HEK293 (cell line): ENCODE data around the gene FAM110A.
"Not testable (repeated sequence)": the region's sequence is repeated elsewhere in the genome, so short reads cannot be mapped to it uniquely, and the experiment has no call there.

Experiments used
- CTCF ChIA-PET: fragments of 350-600 bp; formaldehyde crosslinking; extraction: SDS; loops from one replicate; lab custom pipeline; 2021; ENCODE audit warnings: antibody characterized with exemption; lab: Yijun Ruan, JAX
- POLR2A ChIA-PET: fragments of 300-600 bp; formaldehyde crosslinking; extraction: SDS; loops from one replicate; lab custom pipeline; 2020; ENCODE audit warnings: antibody characterized with exemption, inconsistent platforms; lab: Yijun Ruan, JAX
- H3K27ac ChIP-seq: fragments of 200-500 bp; sonication (Bioruptor generic); 2 replicates; pipeline ENCODE4 v1.5.1; 2014; ENCODE audit warnings: low read depth, low read length, control low read depth, inconsistent platforms; ENCODE audit errors: extremely low read depth
- H3K36me3 ChIP-seq, 2 experiments: fragments of 200-500 bp in 1 of 2; sonication (Bioruptor generic) in 1 of 2; 1 replicate in 1 of 2; 2 replicates in 1 of 2; pipeline ENCODE4 v1.5.1; 2014 to 2017; ENCODE audit warnings: inconsistent platforms in 2 of 2, low read length in 2 of 2; ENCODE audit not compliant: control insufficient read depth in 2 of 2, insufficient read depth in 1 of 2
- H3K4me1 ChIP-seq: fragments of 200-500 bp; sonication (Bioruptor generic); 2 replicates; pipeline ENCODE4 v1.5.1; 2014; ENCODE audit warnings: mild to moderate bottlenecking, low read length, inconsistent platforms; ENCODE audit not compliant: control insufficient read depth, insufficient read depth
- H3K4me3 ChIP-seq: 2 replicates; pipeline ENCODE4 v1.5.1; 2011; ENCODE audit warnings: low read depth, mild to moderate bottlenecking, control low read depth, low read length, moderate library complexity
- H3K9me3 ChIP-seq: fragments of 200-500 bp; sonication (Bioruptor generic); 2 replicates; pipeline ENCODE4 v1.5.1; 2014; ENCODE audit warnings: low read depth, low read length, inconsistent platforms; ENCODE audit not compliant: control insufficient read depth, insufficient read depth
- HOXA7 ChIP-seq: sonication (generic); formaldehyde crosslinking; IDR thresholded peaks from 2 replicates; pipeline ENCODE4 v1.8.1; 2022; ENCODE audit warnings: missing genetic modification reagents, borderline replicate concordance
- IKZF3 ChIP-seq: fragments of 450-650 bp; IDR thresholded peaks from 2 replicates; pipeline ENCODE4 v1.5.0; 2018; ENCODE audit warnings: missing biosample characterization, mild to moderate bottlenecking, missing genetic modification characterization, moderate library complexity
- MZF1 ChIP-seq: fragments of 450-650 bp; formaldehyde crosslinking; IDR thresholded peaks from 2 replicates; pipeline ENCODE4 v1.5.1; 2017; ENCODE audit warnings: missing biosample characterization, missing genetic modification characterization, borderline replicate concordance
- PRDM4 ChIP-seq: fragments of 450-650 bp; formaldehyde crosslinking; IDR thresholded peaks from 2 replicates; pipeline ENCODE4 v1.5.1; 2017; ENCODE audit warnings: missing biosample characterization, missing genetic modification characterization
- SETDB1 ChIP-seq: IDR thresholded peaks from one replicate; pipeline ENCODE4 v1.6.1; 2017; ENCODE audit warnings: mild to moderate bottlenecking, low read length, moderate library complexity, mixed read lengths; ENCODE audit not compliant: insufficient read length
- ZBTB21 ChIP-seq: fragments of 450-650 bp; formaldehyde crosslinking; IDR thresholded peaks from 2 replicates; pipeline ENCODE4 v1.5.1; 2017; ENCODE audit warnings: missing biosample characterization, missing genetic modification characterization
- ZNF148 ChIP-seq: fragments of 450-650 bp; formaldehyde crosslinking; IDR thresholded peaks from 2 replicates; pipeline ENCODE4 v1.5.0; 2017; ENCODE audit warnings: missing biosample characterization, missing genetic modification characterization, borderline replicate concordance
- ZNF169 ChIP-seq: fragments of 450-650 bp; formaldehyde crosslinking; IDR thresholded peaks from 2 replicates; pipeline ENCODE4 v1.5.1; 2016; ENCODE audit warnings: missing biosample characterization, missing genetic modification characterization
- ZNF202 ChIP-seq: fragments of 450-650 bp; formaldehyde crosslinking; IDR thresholded peaks from 2 replicates; pipeline ENCODE4 v1.5.1; 2016; ENCODE audit warnings: missing biosample characterization, missing genetic modification characterization, borderline replicate concordance
- ZNF341 ChIP-seq: fragments of 450-650 bp; formaldehyde crosslinking; IDR thresholded peaks from 2 replicates; pipeline ENCODE4; 2016; ENCODE audit warnings: low read depth, missing biosample characterization, missing genetic modification characterization
- ZNF366 ChIP-seq: fragments of 450-650 bp; formaldehyde crosslinking; conservative IDR thresholded peaks from 2 replicates; pipeline ENCODE4 v1.5.1; 2016; ENCODE audit warnings: missing biosample characterization, missing genetic modification characterization
- ZNF394 ChIP-seq: fragments of 450-650 bp; formaldehyde crosslinking; IDR thresholded peaks from 2 replicates; pipeline ENCODE4 v1.5.1; 2016; ENCODE audit warnings: missing biosample characterization, missing genetic modification characterization, mild to moderate bottlenecking, moderate library complexity, borderline replicate concordance
- ZNF510 ChIP-seq: fragments of 450-650 bp; formaldehyde crosslinking; IDR thresholded peaks from 2 replicates; pipeline ENCODE4 v1.5.1; 2018; ENCODE audit warnings: mild to moderate bottlenecking, missing genetic modification characterization, missing biosample characterization; ENCODE audit not compliant: insufficient replicate concordance
- ZNF654 ChIP-seq: fragments of 450-650 bp; formaldehyde crosslinking; IDR thresholded peaks from 2 replicates; pipeline ENCODE4 v1.5.1; 2016; ENCODE audit warnings: low read depth, missing biosample characterization, missing genetic modification characterization
- ZNF791 ChIP-seq: fragments of 450-650 bp; formaldehyde crosslinking; IDR thresholded peaks from 2 replicates; pipeline ENCODE4 v1.5.1; 2016; ENCODE audit warnings: missing biosample characterization, missing genetic modification characterization

FAM110A gene

DNA sequence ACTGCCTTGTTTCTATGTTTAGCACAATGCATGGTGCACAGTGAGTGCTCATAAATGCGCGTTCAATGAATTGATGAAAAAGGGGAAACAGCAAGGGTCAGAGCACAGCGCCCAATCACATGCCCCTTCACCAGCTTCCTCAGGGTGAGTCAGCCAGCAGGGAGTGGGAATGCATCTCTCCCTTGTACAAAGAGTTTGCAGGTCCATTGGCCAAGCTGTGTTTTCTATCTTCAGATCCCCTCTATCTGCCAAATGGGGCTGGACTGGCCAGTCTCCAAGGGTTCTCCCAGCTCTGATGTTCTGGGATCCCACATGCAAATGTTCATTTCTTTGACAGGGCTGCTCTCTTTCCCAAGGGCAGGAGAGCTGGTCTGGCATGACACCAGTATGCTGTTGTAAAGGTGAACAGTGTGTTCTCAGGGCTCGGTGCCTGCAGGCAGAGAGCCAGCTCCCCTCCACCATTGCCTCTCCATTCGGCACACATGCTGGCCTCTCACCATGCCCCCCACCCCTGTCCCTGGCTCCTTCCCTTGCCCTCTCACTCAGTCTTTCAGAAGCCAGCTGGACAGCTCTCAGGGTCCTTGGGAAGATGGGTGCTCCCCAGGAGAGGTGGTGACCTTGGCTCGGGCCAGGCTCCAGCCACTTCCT is 57.7 kb downstream of the FAM110A start (continued):
- no peak for TF ChIP-seq ZNF148 (tag by site-specific recombination)
- TF ChIP-seq, all 188 proteins: peak for 0

- Histone ChIP-seq H3K36me3 (no peaks in the 10 kb centered on the region), H3K9me3 (no peaks in the 10 kb centered on the region), H3K27ac (no peak overlapping the region), H3K4me1 (no peaks in the 10 kb centered on the region), H3K4me3 (no peak overlapping the region)
- ChIA-PET CTCF (interaction anchor here (0.6 to 0.8 kb wide), 2 partner anchors 41 to 64 kb away, joined by 3 to 5 read pairs; no protein-coding TSS in a partner anchor), POLR2A (no interaction called here)
- TF ChIP-seq HOXA7 (CRISPR knock-in tag) (no peak), SETDB1 (no peak), ZNF654 (tag by site-specific recombination) (no peak), ZNF169 (tag by site-specific recombination) (no peak), ZNF394 (tag by site-specific recombination) (no peak), IKZF3 (tag by site-specific recombination) (no peak), ZNF341 (no peak), ZBTB21 (tag by site-specific recombination) (no peak), MZF1 (no peak), ZNF510 (tag by site-specific recombination) (no peak), PRDM4 (tag by site-specific recombination) (no peak), ZNF202 (tag by site-specific recombination) (no peak), ZNF366 (tag by site-specific recombination) (no peak), ZNF791 (tag by site-specific recombination) (no peak)
Observed at GRCh38 chr20:891706-892080, 58.2 kb downstream of the FAM110A start.

DNA sequence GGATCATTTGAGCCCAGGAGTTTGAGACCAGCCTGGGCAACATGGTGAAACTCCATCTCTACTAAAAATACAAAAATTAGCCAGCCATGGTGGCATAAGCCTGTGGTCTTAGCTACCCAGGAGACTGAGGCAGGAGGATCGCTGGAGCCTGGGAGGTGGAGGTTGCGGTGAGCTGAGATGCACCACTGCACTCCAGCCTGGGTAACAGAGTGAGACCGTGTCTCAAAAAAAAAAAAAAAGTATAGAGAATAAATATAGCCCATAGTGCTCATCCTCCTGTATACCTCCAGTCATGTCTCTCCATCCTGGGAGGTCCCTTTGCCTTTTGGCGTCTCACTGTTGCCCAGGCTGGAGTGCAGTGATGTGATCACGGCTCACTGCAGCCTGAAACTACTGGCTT is 58.9 kb downstream of the FAM110A start:
- H3K4me3 ChIP-seq, H3K9me3 ChIP-seq, H3K4me1 ChIP-seq, H3K27ac ChIP-seq, H3K36me3 ChIP-seq: not testable (repeated sequence)
- POLR2A ChIA-PET = interaction anchor here (0.5 kb wide), 1 partner anchor 64 kb away, joined by 3 read pairs; no protein-coding TSS in a partner anchor
- CTCF ChIA-PET = interaction anchor here (0.5 kb wide), 1 partner anchor 22 kb away, joined by 4 read pairs; no protein-coding TSS in a partner anchor
